ENCODE data around the gene KCNT1. TPM values are rescaled to one million over a fixed set of nuclear protein-coding genes. Genes with fewer than 3 reads are reported as not detected.

Gene KCNT1
- total and polyA plus RNA-seq, 10 of the 15 experiments (the other 5 are each of a cell fraction or from before 2014, with no cell fraction given) = not detected

GRCh38 chr9:135729480-135729879 lies 27.5 kb downstream of the KCNT1 start:
- BruUV-seq (replicated peaks) = no TSS peak
- no peak for ATAC-seq
- 47% methylated on average over 13 of the region's 13 CpGs for WGBS (ENCODE audit: insufficient coverage, insufficient replicate concordance, low lambda C conversion rate, missing lambda C conversion rate)

DNA sequence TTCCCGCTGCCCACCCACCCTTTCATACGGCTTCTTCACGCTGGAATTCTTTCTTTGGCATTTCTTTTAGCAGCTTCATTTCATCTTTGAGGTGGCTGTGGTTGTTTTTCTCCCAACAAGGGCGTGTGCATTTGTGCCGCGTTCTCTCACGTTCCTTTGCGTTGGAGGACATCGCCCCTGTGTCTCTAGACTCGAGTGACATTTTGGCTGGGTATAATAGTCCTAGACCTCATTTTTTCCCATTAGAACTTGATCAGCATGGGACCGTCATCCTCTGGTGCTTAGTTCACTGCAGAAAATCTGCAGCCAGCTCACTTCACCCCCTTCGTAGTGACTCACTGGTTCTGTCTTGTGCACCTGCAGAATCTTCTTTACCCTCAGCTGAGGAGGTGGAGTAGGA lies 29.5 kb downstream of the KCNT1 start:
- H3K9ac ChIP-seq (ENCODE audit: control insufficient read depth, insufficient read depth, low read length) = no peak overlapping the region
- H4K20me1 ChIP-seq (ENCODE audit: control insufficient read depth, insufficient read depth) = no peaks in the 10 kb centered on the region
- H3K4me1 ChIP-seq (ENCODE audit: control insufficient read depth, insufficient read depth, low read length) = no peaks in the 10 kb centered on the region
- no peak overlapping the region for H3K4me2 ChIP-seq (ENCODE audit: control insufficient read depth, insufficient read depth)
- no peak for ATAC-seq
- H3K79me2 ChIP-seq (ENCODE audit: control insufficient read depth, insufficient read depth, low read length) = no peaks in the 10 kb centered on the region
- WGBS (ENCODE audit: insufficient coverage, insufficient replicate concordance, low lambda C conversion rate, missing lambda C conversion rate) = 62% methylated on average over 12 of the region's 12 CpGs
- no TSS peak for BruUV-seq (replicated peaks)
- ChIA-PET RAD21 (ENCODE audit: unreplicated experiment) (no interaction called here), POLR2A (no interaction called here), SMC1A (ENCODE audit: uncharacterized antibody, unreplicated experiment) (no interaction called here), CTCF (no interaction called here)
- no peaks in the 10 kb centered on the region for H3K36me3 ChIP-seq (ENCODE audit: control insufficient read depth in 2 of 2, insufficient read depth in 2 of 2, low read length in 1 of 2)
- H3K27ac ChIP-seq (ENCODE audit: control insufficient read depth, insufficient read depth) = no peak overlapping the region
- intact Hi-C loops (cut with micrococcal nuclease; ENCODE audit: unreplicated experiment) = no loop called here
- H3K27me3 ChIP-seq (replicated peaks in 1 of 2; ENCODE audit: control insufficient read depth in 2 of 2, insufficient read depth in 2 of 2, low read length in 1 of 2) = no peaks in the 10 kb centered on the region; a peak in 1 of 4 replicates
- no peak for DNase-seq (ENCODE audit: low read depth, low spot score)
- no peak overlapping the region for H3K4me3 ChIP-seq
- no peak overlapping the region for H2AFZ ChIP-seq (ENCODE audit: control insufficient read depth, low read depth, low read length)
- in situ Hi-C loops (cut with MboI) = no loop called here
- no peak for FAIRE-seq
- H3K9me3 ChIP-seq (replicated peaks; ENCODE audit: control insufficient read depth, insufficient read depth, low read length) = no peaks in the 10 kb centered on the region; the same call in 2 of the 3 replicates
- TF ChIP-seq, protein P1, sequence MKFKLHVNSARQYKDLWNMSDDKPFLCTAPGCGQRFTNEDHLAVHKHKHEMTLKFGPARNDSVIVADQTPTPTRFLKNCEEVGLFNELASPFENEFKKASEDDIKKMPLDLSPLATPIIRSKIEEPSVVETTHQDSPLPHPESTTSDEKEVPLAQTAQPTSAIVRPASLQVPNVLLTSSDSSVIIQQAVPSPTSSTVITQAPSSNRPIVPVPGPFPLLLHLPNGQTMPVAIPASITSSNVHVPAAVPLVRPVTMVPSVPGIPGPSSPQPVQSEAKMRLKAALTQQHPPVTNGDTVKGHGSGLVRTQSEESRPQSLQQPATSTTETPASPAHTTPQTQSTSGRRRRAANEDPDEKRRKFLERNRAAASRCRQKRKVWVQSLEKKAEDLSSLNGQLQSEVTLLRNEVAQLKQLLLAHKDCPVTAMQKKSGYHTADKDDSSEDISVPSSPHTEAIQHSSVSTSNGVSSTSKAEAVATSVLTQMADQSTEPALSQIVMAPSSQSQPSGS (IDR thresholded peaks at IDR 0.05; ENCODE audit: low read length) = no peak
- TF ChIP-seq, protein P2, sequence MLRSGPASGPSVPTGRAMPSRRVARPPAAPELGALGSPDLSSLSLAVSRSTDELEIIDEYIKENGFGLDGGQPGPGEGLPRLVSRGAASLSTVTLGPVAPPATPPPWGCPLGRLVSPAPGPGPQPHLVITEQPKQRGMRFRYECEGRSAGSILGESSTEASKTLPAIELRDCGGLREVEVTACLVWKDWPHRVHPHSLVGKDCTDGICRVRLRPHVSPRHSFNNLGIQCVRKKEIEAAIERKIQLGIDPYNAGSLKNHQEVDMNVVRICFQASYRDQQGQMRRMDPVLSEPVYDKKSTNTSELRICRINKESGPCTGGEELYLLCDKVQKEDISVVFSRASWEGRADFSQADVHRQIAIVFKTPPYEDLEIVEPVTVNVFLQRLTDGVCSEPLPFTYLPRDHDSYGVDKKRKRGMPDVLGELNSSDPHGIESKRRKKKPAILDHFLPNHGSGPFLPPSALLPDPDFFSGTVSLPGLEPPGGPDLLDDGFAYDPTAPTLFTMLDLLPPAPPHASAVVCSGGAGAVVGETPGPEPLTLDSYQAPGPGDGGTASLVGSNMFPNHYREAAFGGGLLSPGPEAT (IDR thresholded peaks at IDR 0.05; ENCODE audit: low read depth) = no peak
- TF ChIP-seq STAT1 (conservative IDR thresholded peaks at IDR 0.05) = no peak
- no peak for TF ChIP-seq CUX1 (IDR thresholded peaks at IDR 0.05; ENCODE audit: insufficient replicate concordance, low read depth, low read length)
- TF ChIP-seq NFIC (IDR thresholded peaks at IDR 0.05; ENCODE audit: low read depth, low read length) = no peak

More at GRCh38 chr9:135729480-135729879, 27.5 kb downstream of the KCNT1 start:
- Histone ChIP-seq H3K27me3 (replicated peaks in 1 of 2; ENCODE audit: control insufficient read depth in 2 of 2, insufficient read depth in 2 of 2, low read length in 1 of 2) (no peaks in the 10 kb centered on the region; a peak in 1 of 4 replicates), H3K4me3 (no peak overlapping the region), H4K20me1 (ENCODE audit: control insufficient read depth, insufficient read depth) (no peaks in the 10 kb centered on the region), H2AFZ (ENCODE audit: control insufficient read depth, low read depth, low read length) (no peak overlapping the region), H3K9ac (ENCODE audit: control insufficient read depth, insufficient read depth, low read length) (no peak overlapping the region), H3K36me3 (ENCODE audit: control insufficient read depth in 2 of 2, insufficient read depth in 2 of 2, low read length in 1 of 2) (no peaks in the 10 kb centered on the region), H3K4me1 (ENCODE audit: control insufficient read depth, insufficient read depth, low read length) (no peaks in the 10 kb centered on the region), H3K27ac (ENCODE audit: control insufficient read depth, insufficient read depth) (no peak overlapping the region), H3K9me3 (replicated peaks; ENCODE audit: control insufficient read depth, insufficient read depth, low read length) (no peaks in the 10 kb centered on the region; the same call in 2 of the 3 replicates), H3K4me2 (ENCODE audit: control insufficient read depth, insufficient read depth) (no peak overlapping the region), H3K79me2 (ENCODE audit: control insufficient read depth, insufficient read depth, low read length) (no peaks in the 10 kb centered on the region)
- intact Hi-C loops (cut with micrococcal nuclease; ENCODE audit: unreplicated experiment) = no loop called here
- no peak for TF ChIP-seq CREM (IDR thresholded peaks at IDR 0.05; ENCODE audit: low read depth)
- no peak for TF ChIP-seq EP300 (IDR thresholded peaks at IDR 0.05; ENCODE audit: borderline replicate concordance in 1 of 2, control insufficient read depth in 1 of 2, low read depth in 2 of 2, low read length in 2 of 2)
- no peak for TF ChIP-seq HDAC6 (IDR thresholded peaks at IDR 0.05; ENCODE audit: unreplicated experiment)
- TF ChIP-seq ESRRA (IDR thresholded peaks at IDR 0.05; ENCODE audit: low read length) = no peak
- no peak for TF ChIP-seq IRF4 (IDR thresholded peaks at IDR 0.05; ENCODE audit: low read depth, low read length)
- no peak for TF ChIP-seq NFYB (IDR thresholded peaks at IDR 0.05; ENCODE audit: insufficient read depth, low read depth, low read length)
- no peak for TF ChIP-seq EZH2 (IDR thresholded peaks at IDR 0.05; ENCODE audit: borderline replicate concordance, control insufficient read depth, low read depth, low read length)
- ChIA-PET SMC1A (ENCODE audit: uncharacterized antibody, unreplicated experiment) (no interaction called here), POLR2A (no interaction called here), CTCF (no interaction called here), RAD21 (ENCODE audit: unreplicated experiment) (no interaction called here)
- in situ Hi-C loops (cut with MboI) = no loop called here
- DNase-seq (ENCODE audit: low read depth, low spot score) = no peak
- no peak for FAIRE-seq

Measured in GM12878 (cell line).